K562 (cell line): ENCODE data around the gene LMCD1. TPM values are rescaled to one million over a fixed set of nuclear protein-coding genes. Genes with fewer than 3 reads are reported as not detected.

Experiments used
- ATAC-seq: fragments of 200-7000 bp; cut with Tn5 transposase; 3 replicates; pipeline ENCODE4 v1.9.1; 2020; ENCODE audit warnings: moderate library complexity
- BruUV-seq: library from RNA; stranded (reverse); fragments of 400-500 nt; replicated peaks from 2 replicates; lab custom pipeline; 2021; lab: Mats Ljungman, UMichigan
- CTCF ChIA-PET: fragments of 300-600 bp; formaldehyde crosslinking; extraction: SDS; loops from one replicate; lab custom pipeline; 2021; ENCODE audit warnings: low intra/inter-chr PET ratio; lab: Yijun Ruan, JAX
- POLR2A ChIA-PET: fragments of 300-600, 350-650 bp; sonication (Branson Sonifier 250); formaldehyde crosslinking; extraction: SDS; loops from one replicate; lab custom pipeline; 2021; ENCODE audit warnings: antibody characterized with exemption, inconsistent platforms; lab: Yijun Ruan, JAX
- DNase-seq, 4 experiments: peaks; one replicate each; pipeline versions ENCODE4 v3.0.0 to v3.0.0-alpha.2; 2011 to 2018; ENCODE audit warnings: low spot score in 3 of 4, mixed read lengths in 3 of 4; ENCODE audit errors: extremely low read depth in 1 of 4
- FAIRE-seq: peaks from 2 replicates; lab custom pipeline; 2011; peaks lifted over from hg19 to GRCh38; lab: Jason Lieb, UNC
- H2AFZ ChIP-seq: 2 replicates; pipeline ENCODE4 v1.6.0; 2011; ENCODE audit warnings: low read depth, low read length, control low read depth, inconsistent platforms
- H3K27ac ChIP-seq: fragments of 200-600 bp; 3 replicates; pipeline ENCODE4 v1.8.0; 2011; ENCODE audit warnings: low read depth, mild to moderate bottlenecking, control low read depth, inconsistent platforms, low read length, moderate library complexity, mixed read lengths; ENCODE audit errors: extremely low read depth
- H3K27me3 ChIP-seq, 2 experiments: fragments of 300-600 bp in 1 of 2; 2 replicates in 1 of 2; 3 replicates in 1 of 2; pipeline versions ENCODE4 v1.6.0 to v1.8.0; 2011; ENCODE audit warnings: inconsistent platforms in 2 of 2, low read length in 2 of 2, mild to moderate bottlenecking in 1 of 2, mixed read lengths in 1 of 2, moderate library complexity in 1 of 2; ENCODE audit not compliant: control insufficient read depth in 2 of 2, insufficient read depth in 2 of 2
- H3K36me3 ChIP-seq: fragments of 300-600 bp; 3 replicates; pipeline ENCODE4 v1.8.0; 2011; ENCODE audit warnings: mild to moderate bottlenecking, low read length, inconsistent platforms; ENCODE audit not compliant: control insufficient read depth, insufficient read depth
- H3K4me1 ChIP-seq, 2 experiments: fragments of 200-600 bp in 1 of 2; replicated peaks in 1 of 2; 2 replicates in 1 of 2; 3 replicates in 1 of 2; pipeline versions ENCODE4 v1.5.1 to v1.8.0; 2011; ENCODE audit warnings: inconsistent platforms in 2 of 2, low read length in 2 of 2, mild to moderate bottlenecking in 1 of 2, mixed read lengths in 1 of 2, moderate library complexity in 1 of 2; ENCODE audit not compliant: control insufficient read depth in 2 of 2, insufficient read depth in 2 of 2
- H3K4me2 ChIP-seq: 2 replicates; pipeline ENCODE4 v1.6.1; 2011; ENCODE audit warnings: low read length, control low read depth, inconsistent platforms, mixed read lengths; ENCODE audit not compliant: insufficient read depth
- H3K4me3 ChIP-seq: fragments of 200-600 bp; sonication (generic), shearing (Covaris generic); 2 replicates; pipeline ENCODE4 v1.5.1; 2016; ENCODE audit warnings: control low read depth, inconsistent platforms
- H3K79me2 ChIP-seq: fragments of 200-600 bp; 3 replicates; pipeline ENCODE4 v1.8.0; 2011; ENCODE audit warnings: low read length, inconsistent platforms; ENCODE audit not compliant: control insufficient read depth, insufficient read depth
- H3K9ac ChIP-seq, 2 experiments: 2 replicates each; pipeline versions ENCODE4 v1.6.0 to v1.6.1; 2011; ENCODE audit warnings: low read depth in 2 of 2, low read length in 2 of 2, control low read depth in 1 of 2, inconsistent platforms in 1 of 2, mild to moderate bottlenecking in 1 of 2, mixed read lengths in 1 of 2; ENCODE audit not compliant: insufficient read depth in 1 of 2
- H3K9me1 ChIP-seq: one replicate; pipeline ENCODE4 v1.6.0; 2011; ENCODE audit warnings: inconsistent platforms, mild to moderate bottlenecking, low read length, moderate library complexity; ENCODE audit not compliant: control insufficient read depth, insufficient read depth
- H3K9me3 ChIP-seq: replicated peaks from 2 replicates; pipeline ENCODE4 v1.5.1; 2011; ENCODE audit warnings: low read depth, low read length, inconsistent platforms; ENCODE audit not compliant: control insufficient read depth, insufficient read depth
- H4K20me1 ChIP-seq: replicated peaks from 2 replicates; pipeline ENCODE4 v1.6.1; 2011; ENCODE audit warnings: low read length, inconsistent platforms, mixed read lengths; ENCODE audit not compliant: control insufficient read depth, insufficient read depth
- ATF4 ChIP-seq: fragments of 450-650 bp; formaldehyde crosslinking; IDR thresholded peaks from 2 replicates; pipeline ENCODE4 v1.4.0; 2022; ENCODE audit warnings: mild to moderate bottlenecking, moderate library complexity
- CREB3 ChIP-seq: fragments of 450-650 bp; conservative IDR thresholded peaks from 2 replicates; pipeline ENCODE4 v1.6.1; 2016; ENCODE audit warnings: missing genetic modification characterization, low read depth, mild to moderate bottlenecking, missing compliant biosample characterization, moderate library complexity
- HNRNPH1 ChIP-seq: fragments of 200-400 bp; formaldehyde crosslinking; optimal IDR thresholded peaks from 2 replicates; pipeline ENCODE3; 2017; ENCODE audit warnings: low read depth, mild to moderate bottlenecking, low read length, moderate library complexity
- ILF3 ChIP-seq: fragments of 450-650 bp; IDR thresholded peaks from 2 replicates; pipeline ENCODE4 v1.6.1; 2018; ENCODE audit warnings: antibody characterized with exemption, mild to moderate bottlenecking, moderate library complexity, borderline replicate concordance
- NCOA4 ChIP-seq: fragments of 450-650 bp; IDR thresholded peaks from 2 replicates; pipeline ENCODE4 v1.6.1; 2018; ENCODE audit warnings: mild to moderate bottlenecking; ENCODE audit not compliant: partially characterized antibody
- NCOR1 ChIP-seq: fragments of 450-650 bp; IDR thresholded peaks from 2 replicates; pipeline ENCODE4 v1.6.1; 2016; ENCODE audit warnings: mild to moderate bottlenecking, moderate library complexity
- NFXL1 ChIP-seq: fragments of 450-650 bp; formaldehyde crosslinking; IDR thresholded peaks from 2 replicates; pipeline ENCODE4 v1.4.0; 2021; ENCODE audit warnings: mild to moderate bottlenecking
- PKNOX1 ChIP-seq: fragments of 450-650 bp; IDR thresholded peaks from 2 replicates; pipeline ENCODE4 v1.6.1; 2016
- SRSF7 ChIP-seq: fragments of 200-400 bp; formaldehyde crosslinking; optimal IDR thresholded peaks from 2 replicates; pipeline ENCODE3; 2017; ENCODE audit warnings: mild to moderate bottlenecking, low read depth, low read length
- TCF3 ChIP-seq: sonication (generic); formaldehyde crosslinking; IDR thresholded peaks from 2 replicates; pipeline ENCODE4 v1.4.0; 2020; ENCODE audit warnings: mild to moderate bottlenecking, missing genetic modification reagents
- TGIF2 ChIP-seq: sonication (generic); formaldehyde crosslinking; IDR thresholded peaks from 2 replicates; pipeline ENCODE4 v1.8.1; 2022; ENCODE audit warnings: mild to moderate bottlenecking, missing genetic modification reagents, moderate library complexity
- U2AF2 ChIP-seq: fragments of 200-400 bp; formaldehyde crosslinking; optimal IDR thresholded peaks from 2 replicates; pipeline ENCODE3; 2017; ENCODE audit warnings: low read depth, mild to moderate bottlenecking, low read length
- WHSC1 ChIP-seq: IDR thresholded peaks from one replicate; pipeline ENCODE4 v1.6.1; 2012; ENCODE audit warnings: low read length, control low read depth, inconsistent platforms
- XRCC3 ChIP-seq: fragments of 450-650 bp; IDR thresholded peaks from 2 replicates; pipeline ENCODE4 v1.6.1; 2017; ENCODE audit warnings: mild to moderate bottlenecking, moderate library complexity
- ZBTB1 ChIP-seq: sonication (generic); formaldehyde crosslinking; IDR thresholded peaks from 2 replicates; pipeline ENCODE4 v1.8.1; 2023; ENCODE audit warnings: missing genetic modification reagents, low read depth, mild to moderate bottlenecking, borderline replicate concordance
- ZBTB9 ChIP-seq: fragments of 450-650 bp; formaldehyde crosslinking; IDR thresholded peaks from 2 replicates; pipeline ENCODE4 v1.4.0; 2020; ENCODE audit warnings: mild to moderate bottlenecking, moderate library complexity
- WGBS: fragments of 100-300 bp; shearing (Covaris generic); methylation state at CpG from one replicate; pipeline ENCODE4 v1.1.6; 2016; ENCODE audit warnings: low coverage, mixed read lengths; ENCODE audit not compliant: insufficient coverage; ENCODE audit errors: missing lambda C conversion rate; 5-methylcytosine and 5-hydroxymethylcytosine counted together
- in situ Hi-C: fragments of 300-500 bp; cut with MboI; formaldehyde crosslinking; loops from 4 replicates; pipeline ENCODE4 v1.15.0; 2018; ENCODE audit warnings: inconsistent platforms, mixed read lengths
- intact Hi-C: fragments of 100-400 bp; cut with micrococcal nuclease; formaldehyde crosslinking; loops from 2 replicates; pipeline ENCODE4 v1.14.2; 2022
- polyA plus RNA-seq, 8 experiments: library from polyadenylated mRNA; depleted of rRNA in 4 of 8; stranded (reverse) in 5 of 8; unstranded in 3 of 8; fragments of >200 nt; fragmentation: Nextera tagmentation in 2 of 8; fragmentation: Illumina TruSeq in 1 of 8; extraction: Ambion mirVana in 2 of 8; extraction: Trizol in 1 of 8; gene quantifications; 2 replicates each; pipeline versions ENCODE4 v1.2.1 to v1.2.3, GENCODE V29; 2011 to 2014; ENCODE audit warnings: inconsistent platforms in 1 of 8, missing spikeins in 1 of 8
- total RNA-seq, 7 experiments: library from RNA; depleted of rRNA in 6 of 7; stranded (reverse); fragments of >200 nt in 6 of 7; fragmentation: Illumina TruSeq in 2 of 7; extraction: Trizol in 2 of 7; gene quantifications; 2 replicates each; pipeline versions ENCODE4 v1.2.1 to v1.2.3, GENCODE V29; 2011 to 2021; ENCODE audit warnings: low replicate concordance in 1 of 7

The LMCD1 gene
- total and polyA plus RNA-seq, 9 of the 15 experiments (the other 6 are each of a cell fraction or from before 2014, with no cell fraction given), result 0.60 TPM; not detected in 8

GRCh38 chr3:8578282-8578681, 76.7 kb downstream of the LMCD1 start:
- Histone ChIP-seq H3K4me2 (no peak overlapping the region), H3K36me3 (no peaks in the 10 kb centered on the region), H3K27me3 (peaks cover 0 to 6% of the 10 kb centered on the region in 2 experiments; a peak in 1 of 5 replicates), H3K9me1 (no peaks in the 10 kb centered on the region), H3K9ac (no peak overlapping the region), H3K4me1 (no peaks in the 10 kb centered on the region), H4K20me1 (no peaks in the 10 kb centered on the region), H3K79me2 (no peaks in the 10 kb centered on the region), H3K4me3 (no peak overlapping the region), H3K9me3 (no peaks in the 10 kb centered on the region), H2AFZ (no peak overlapping the region), H3K27ac (no peak overlapping the region)
- TF ChIP-seq U2AF2, result no peak
- TF ChIP-seq TCF3 (CRISPR knock-in tag), result no peak
- TF ChIP-seq TGIF2 (CRISPR knock-in tag), result no peak
- TF ChIP-seq ILF3, result no peak
- no peak for TF ChIP-seq ZBTB9 (CRISPR knock-in tag)
- no peak for TF ChIP-seq PKNOX1
- TF ChIP-seq WHSC1, result no peak
- no peak for TF ChIP-seq NCOR1
- TF ChIP-seq ZBTB1, result no peak
- TF ChIP-seq HNRNPH1, result no peak
- TF ChIP-seq XRCC3, result no peak
- TF ChIP-seq NCOA4, result no peak
- no peak for TF ChIP-seq SRSF7
- no peak for TF ChIP-seq CREB3 (tag)
- no peak for TF ChIP-seq ATF4 (CRISPR knock-in tag)
- TF ChIP-seq NFXL1, result no peak
- BruUV-seq, result no TSS peak
- POLR2A ChIA-PET, result no interaction called here
- FAIRE-seq, result no peak
- CTCF ChIA-PET, result no interaction called here
- in situ Hi-C loops (no loop called here), intact Hi-C loops (no loop called here)
- whole genome bisulfite sequencing, result 0% methylated on average over 4 of the region's 4 CpGs
- ATAC-seq, result no peak
- DNase-seq, result no peak
